Measurements from ENCODE around the gene RPS21.

RPS21 gene

DNA sequence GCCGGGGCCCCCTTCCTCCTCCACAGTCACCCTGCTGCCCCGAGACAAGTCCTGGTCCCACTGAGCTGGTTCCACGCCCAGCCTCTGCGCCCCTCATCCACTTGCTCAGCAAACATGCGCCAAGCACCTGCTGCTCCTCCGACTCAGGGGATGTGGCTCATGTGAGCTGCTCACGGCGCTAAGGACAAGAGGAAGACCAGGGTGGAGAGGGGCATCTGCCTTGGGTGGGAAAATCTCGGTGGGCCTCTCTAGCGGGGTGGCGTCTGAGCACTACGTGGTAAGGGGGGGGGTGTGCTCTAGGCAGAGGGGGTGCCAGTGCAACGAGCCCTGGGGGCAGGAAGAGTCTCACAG, 24.3 kb upstream of the RPS21 start:
- TF ChIP-seq, protein P1, sequence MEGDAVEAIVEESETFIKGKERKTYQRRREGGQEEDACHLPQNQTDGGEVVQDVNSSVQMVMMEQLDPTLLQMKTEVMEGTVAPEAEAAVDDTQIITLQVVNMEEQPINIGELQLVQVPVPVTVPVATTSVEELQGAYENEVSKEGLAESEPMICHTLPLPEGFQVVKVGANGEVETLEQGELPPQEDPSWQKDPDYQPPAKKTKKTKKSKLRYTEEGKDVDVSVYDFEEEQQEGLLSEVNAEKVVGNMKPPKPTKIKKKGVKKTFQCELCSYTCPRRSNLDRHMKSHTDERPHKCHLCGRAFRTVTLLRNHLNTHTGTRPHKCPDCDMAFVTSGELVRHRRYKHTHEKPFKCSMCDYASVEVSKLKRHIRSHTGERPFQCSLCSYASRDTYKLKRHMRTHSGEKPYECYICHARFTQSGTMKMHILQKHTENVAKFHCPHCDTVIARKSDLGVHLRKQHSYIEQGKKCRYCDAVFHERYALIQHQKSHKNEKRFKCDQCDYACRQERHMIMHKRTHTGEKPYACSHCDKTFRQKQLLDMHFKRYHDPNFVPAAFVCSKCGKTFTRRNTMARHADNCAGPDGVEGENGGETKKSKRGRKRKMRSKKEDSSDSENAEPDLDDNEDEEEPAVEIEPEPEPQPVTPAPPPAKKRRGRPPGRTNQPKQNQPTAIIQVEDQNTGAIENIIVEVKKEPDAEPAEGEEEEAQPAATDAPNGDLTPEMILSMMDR (IDR thresholded peaks at IDR 0.05): no peak
- no peak for DNase-seq (ENCODE audit: low spot score)
- H3K27ac ChIP-seq: peak overlapping the region; percentile 94 to 95
- H3K4me3 ChIP-seq: peak overlapping the region; percentile 85

DNA sequence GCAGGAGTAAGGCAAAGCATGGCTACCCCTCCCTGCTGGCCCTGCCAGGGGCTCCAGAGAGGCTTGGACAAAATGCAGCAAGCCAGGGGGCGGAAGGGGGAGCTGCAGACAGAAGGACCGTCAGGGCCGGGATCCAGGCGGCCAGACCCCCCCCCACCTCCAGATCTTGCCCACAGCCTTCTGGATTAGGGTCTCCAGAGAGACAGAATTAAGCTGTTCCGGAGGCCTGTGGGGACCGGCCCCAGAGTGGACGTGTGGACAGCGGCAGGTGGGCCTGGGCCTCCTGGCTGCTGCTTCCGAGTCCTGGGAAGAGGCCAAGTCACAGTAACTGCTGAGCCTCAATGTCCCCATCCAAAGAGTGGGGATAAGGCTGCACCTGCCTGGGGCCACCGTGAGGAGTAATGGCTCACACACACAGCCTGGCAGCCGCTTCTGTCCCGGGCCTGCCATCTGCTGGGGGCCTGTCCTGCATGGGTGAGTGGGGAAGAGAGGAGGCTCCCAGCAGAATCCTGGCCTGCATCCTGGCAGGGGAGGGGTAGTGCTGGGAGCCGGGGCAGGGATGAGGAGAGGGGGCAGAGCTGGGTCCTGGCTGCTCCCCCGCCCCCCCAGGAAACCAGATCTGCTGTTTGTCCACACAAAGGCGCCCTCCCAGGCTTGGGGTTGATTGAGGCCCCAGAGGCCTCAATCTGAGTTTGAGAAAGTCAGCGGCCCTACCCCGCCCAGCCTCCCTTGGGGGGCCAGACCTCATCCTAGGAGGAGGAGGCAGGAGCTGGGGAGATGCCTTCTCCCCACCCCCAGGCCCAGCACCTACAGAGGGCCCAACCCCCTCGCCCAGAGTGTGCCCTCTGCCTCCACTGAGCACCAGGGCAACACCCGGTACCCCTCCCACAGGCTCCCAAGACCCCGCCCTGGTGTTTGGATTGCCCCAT, 23.6 kb upstream of the RPS21 start:
- TF ChIP-seq, protein P1 (IDR thresholded peaks at IDR 0.05): no peak
- H3K27ac ChIP-seq: peak overlapping the region; percentile 94 to 95
- peak overlapping the region; percentile 85 for H3K4me3 ChIP-seq
- DNase-seq (ENCODE audit: low spot score): peak; percentile 76

DNA sequence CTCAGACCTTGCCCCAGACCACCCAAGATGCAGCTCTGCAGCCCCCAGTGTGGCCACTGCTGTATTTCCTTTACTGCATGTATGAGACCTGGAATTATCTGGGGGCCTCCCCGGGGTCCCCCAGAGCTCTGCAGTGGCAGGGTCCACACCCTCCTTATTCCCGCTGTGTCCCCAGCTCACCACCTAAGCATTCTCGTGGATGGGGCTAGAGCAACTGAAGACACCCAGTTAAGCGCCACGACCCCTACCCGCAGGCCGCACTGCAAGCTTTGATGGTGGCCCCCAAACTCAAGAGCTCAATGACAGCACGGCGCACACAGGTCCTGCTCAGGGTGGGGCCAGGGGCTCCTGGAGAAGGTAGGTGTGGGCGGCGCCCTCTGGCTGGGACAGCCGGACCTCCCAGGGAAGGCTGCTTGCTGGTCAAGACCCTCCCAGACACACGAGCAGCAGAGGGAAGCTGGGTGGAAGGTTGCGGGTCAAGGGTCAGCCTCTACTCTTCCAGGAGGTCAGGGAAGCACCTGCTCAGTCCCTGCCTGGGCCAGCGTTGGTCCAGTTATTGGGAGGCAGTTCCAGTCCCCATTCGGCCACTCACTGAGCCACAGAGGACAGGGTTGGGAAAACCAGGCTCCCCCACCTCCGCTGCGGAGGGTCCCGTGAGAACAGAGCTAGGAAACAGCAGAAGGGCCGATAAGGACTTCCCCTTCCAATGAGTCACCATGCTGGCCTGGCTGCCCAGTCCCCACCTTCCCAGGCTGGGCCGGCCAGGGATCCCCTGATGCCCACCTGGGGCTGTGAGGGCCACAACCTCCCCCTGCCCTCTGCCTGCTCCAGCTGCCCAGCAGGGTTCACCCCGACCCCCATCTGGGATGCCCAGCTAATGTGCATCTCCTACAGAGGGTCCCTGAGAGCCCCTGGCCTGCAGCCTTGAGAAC, 22.7 kb upstream of the RPS21 start:
- Histone ChIP-seq H3K27ac (peak overlapping the region; percentile 94 to 95), H3K4me3 (peak overlapping the region; percentile 85)
- peak; percentile 78 for DNase-seq (ENCODE audit: low spot score)
- TF ChIP-seq, protein P1 (IDR thresholded peaks at IDR 0.05): no peak

DNA sequence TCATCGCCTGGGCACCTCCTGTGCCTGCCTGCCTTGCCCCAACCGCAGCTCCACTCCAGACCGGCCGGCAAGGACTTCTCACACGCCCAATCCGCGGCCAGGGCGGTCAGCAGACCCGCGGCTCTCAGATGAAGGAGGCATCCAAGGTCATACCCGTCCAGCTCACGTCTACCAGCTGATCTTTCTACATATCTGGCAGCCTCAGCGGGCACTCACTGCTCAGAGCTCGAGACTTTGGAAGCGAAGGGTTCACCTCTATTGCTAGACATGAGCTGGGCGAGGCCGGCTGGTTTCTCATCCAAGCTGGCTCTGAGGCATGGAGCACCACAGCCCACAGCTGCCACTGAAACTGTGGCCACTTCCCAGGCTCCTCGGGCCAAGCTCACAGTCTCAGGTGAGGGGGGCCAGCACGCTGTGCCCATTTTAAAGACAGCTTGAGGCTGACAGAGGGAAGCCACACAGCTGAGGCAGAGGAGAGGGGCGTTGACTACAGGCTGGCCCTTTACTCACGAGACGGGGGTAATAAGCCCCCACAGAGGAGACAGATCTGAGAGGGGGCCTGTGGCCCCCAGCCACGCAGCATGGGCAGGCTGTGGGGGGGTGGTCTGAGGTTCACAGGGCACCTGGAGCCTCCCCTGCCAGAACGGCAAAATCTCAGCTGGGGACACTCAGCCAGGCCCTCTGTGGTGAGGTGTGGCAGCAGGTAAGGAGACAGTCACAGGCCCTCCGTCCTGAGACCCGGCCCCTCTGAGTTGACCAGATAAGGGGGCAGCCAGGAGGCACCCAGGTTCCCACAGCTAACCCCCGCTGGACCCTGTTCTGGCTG, 21.8 kb upstream of the RPS21 start:
- Histone ChIP-seq H3K4me3 (peak overlapping the region; percentile 85), H3K27ac (peak overlapping the region; percentile 94 to 95)
- DNase-seq (ENCODE audit: low spot score): peak; percentile 88
- TF ChIP-seq, protein P1 (IDR thresholded peaks at IDR 0.05): no peak

DNA sequence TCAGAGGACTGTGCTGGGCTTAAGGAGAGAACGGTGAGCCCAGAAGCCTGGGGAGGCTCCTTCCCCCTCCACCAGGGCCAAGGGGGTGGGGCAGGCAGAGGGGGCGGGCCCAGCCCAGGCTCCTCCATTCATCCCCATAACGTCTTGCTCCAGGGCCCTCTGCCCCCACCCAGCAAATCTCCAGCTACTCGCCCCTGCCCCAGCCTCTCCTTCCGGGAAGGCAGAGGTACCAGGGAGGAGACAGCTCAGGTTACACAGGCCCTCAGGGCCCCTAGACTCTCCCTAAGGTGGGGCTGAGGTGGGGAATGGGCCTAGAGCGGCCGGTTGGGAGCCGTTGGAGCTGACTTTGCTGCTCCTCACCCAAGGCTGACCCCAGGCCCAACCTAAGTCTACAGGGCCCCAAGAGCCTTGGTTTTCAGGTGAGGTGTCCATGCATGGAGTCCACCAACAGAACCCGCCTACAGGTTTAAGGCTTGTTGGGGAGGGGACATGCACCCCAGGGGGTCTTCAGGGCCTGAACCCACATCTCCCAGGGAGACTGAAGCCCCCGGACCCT, 21.0 kb upstream of the RPS21 start:
- no peak for DNase-seq (ENCODE audit: low spot score)
- Histone ChIP-seq H3K4me3 (peak overlapping the region; percentile 85), H3K27ac (peak overlapping the region; percentile 94 to 95)
- TF ChIP-seq, protein P1 (IDR thresholded peaks at IDR 0.05): no peak

Measured in coronary artery (tissue), 2 donors.